Cardiac septum (tissue), 1 donor: Measurements from ENCODE around the gene PLSCR5. TPM values are rescaled to one million over a fixed set of nuclear protein-coding genes. Genes with fewer than 3 reads are reported as not detected.

Experiments used
- DNase-seq: peaks from one replicate; pipeline ENCODE4 v3.0.0-alpha.2; 2020; ENCODE audit warnings: low spot score
- intact Hi-C: fragments of 100-400 bp; cut with DNase I; formaldehyde crosslinking; loops from one replicate; pipeline ENCODE4 v1.14.0; 2022
- long read RNA-seq: library from polyadenylated mRNA; unstranded; transcript quantifications from one replicate; pipeline ENCODE4 v2.0.0, GENCODE V29; 2021
- total RNA-seq: library from RNA; stranded (reverse); fragmentation: NEBNext Ultra II Directional; extraction: Animal tissue kit (Norgen Biotek cat#: 25700); gene quantifications from one replicate; pipeline ENCODE4 v1.2.1, GENCODE V29; 2021
- donor health status: DM: no; HTN: no; CAD: no.

Gene PLSCR5, protein sequence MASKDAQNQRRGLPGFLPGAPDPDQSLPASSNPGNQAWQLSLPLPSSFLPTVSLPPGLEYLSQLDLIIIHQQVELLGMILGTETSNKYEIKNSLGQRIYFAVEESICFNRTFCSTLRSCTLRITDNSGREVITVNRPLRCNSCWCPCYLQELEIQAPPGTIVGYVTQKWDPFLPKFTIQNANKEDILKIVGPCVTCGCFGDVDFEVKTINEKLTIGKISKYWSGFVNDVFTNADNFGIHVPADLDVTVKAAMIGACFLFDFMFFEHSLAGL
- not detected for total RNA-seq
- long read RNA-seq = 0 reads

DNA sequence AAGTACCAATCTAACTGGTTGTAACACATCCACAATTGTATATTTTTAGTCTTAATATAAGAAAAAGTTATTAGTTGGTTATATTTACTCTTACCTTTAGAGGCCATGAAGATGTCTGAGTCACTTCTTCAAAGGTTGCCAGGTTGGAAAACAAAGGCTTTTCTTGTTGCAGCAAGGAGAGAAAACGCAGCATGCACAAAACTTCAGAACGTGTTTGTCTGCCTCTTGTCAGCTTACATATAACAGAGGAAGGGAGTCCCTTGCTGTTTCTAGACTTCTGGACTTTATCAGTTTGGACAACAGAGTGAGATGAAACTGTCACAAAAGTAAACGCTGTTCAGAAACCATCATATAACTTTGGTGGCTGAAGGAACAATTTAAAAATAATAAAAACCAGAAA, at the start of gene PLSCR5:
Gene PLSCR5, minus strand, starts transcription at position 241 of the 400 bp plus-strand sequence. Its CDS starts 134 bp downstream, at position 107.
- intact Hi-C loops = no loop called here
- DNase-seq = no peak

DNA sequence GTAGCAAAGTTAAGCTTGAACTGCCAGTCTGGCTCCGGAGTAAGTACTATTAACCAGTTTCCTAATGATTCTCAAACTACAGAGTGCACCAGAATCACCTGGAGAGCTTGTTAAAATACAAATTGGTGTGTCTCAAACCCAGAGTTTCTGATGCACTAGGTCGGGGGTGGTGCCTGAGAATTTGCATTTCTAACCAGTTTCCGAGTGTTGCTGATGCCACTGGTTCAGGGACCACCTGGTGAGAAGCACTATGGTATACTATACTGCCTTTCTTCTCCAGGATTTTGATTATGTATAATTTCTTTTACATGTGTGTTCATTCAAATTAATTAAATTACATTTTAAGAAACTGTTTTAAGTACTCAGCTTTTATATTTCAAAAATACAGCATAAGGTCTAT, 48.8 kb upstream of the PLSCR5 start:
- DNase-seq = no peak
- intact Hi-C loops = no loop called here

DNA sequence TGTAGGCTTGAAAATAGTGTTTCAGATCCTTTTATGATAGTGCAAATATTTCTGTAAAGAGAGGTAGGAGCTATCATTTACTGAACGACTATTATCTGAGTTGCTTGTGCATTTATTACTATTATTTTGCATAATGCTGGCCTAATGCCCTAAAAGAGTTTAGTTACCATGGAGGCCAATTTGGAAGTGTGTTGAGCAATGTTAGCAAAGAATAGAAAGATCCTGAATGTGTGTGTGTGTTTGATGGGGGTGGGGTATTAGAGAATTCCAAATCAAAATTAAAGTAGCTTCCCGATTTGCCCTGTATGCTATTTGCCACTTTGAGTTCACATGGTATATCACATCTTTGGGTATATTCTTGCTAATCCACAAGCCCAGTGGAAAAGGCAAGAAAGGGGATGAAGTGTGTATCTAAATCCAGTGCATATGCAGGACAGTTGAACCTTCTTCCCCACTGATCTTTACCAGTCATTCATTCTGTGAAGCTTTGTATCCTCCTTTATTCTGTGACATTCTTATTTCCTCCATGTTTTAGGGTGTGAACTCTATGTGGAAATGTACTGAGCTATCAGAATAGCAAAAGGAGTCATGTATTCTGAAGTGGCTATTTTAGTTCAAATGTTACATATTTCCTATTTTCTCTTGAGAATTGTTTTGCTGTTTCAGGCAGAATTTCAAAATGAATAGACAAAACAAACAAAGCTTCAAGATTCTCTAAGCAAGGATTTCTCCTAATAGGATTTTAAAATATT, 45.7 kb upstream of the PLSCR5 start:
- no peak for DNase-seq
- intact Hi-C loops = no loop called here

DNA sequence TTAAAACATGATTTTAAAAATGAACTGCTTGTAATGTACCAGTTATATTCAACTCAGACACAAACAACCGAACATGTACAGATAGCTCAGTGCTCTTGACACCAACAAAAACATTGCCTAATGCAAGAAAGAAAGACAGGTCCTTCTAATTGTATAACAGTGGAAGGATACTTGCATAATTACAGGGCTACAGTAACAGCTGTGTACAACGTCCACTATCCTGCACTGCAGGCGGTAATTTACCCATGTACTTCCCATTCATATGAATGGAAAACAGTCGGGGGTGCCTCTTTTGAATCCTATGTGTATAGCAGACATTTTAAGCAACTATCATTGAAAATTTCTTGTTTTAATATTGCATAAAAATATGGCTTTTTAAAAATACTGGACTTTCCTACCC, 41.1 kb upstream of the PLSCR5 start:
- intact Hi-C loops = no loop called here
- DNase-seq = no peak

DNA sequence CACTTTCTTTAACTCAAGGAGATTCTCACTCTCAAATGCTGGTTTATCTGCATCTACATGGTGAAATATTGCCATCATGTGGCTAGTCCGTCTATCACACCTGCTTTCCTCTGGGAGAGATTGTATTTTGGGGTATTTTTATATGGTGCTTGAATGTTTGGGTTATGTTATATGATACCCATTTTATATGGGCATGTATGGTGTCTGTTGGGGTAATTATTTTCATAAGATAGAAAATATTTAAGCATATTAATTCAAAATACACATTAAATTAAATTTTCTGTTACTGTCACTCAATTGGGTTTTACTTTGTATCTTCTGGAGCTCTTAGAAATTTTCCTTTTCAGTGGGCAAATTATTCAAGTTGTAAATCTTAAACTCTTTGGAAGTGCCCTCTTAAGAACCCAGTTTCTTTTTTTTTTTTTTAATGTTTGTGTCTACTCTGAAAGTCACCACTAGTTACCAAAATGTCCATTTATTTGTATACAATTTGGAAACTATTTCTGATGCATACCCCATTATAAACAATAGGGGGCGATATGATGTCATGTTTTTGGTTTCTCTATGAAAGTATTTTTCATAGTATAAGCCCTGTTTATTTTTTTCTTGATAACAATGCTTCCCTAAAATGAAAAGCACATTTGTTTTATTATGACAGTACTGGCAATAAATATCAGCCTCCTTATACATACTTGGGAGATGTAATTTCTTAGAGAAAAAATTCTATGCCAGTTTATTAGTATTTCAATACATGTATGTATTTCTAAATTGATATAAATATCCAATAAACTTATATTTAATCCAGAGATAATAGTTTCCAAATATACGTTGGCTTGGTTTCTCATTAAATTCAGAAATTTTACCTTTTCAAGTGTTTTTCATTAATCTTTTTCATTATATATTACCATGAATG, 36.1 kb upstream of the PLSCR5 start:
- intact Hi-C loops = no loop called here
- DNase-seq = no peak

DNA sequence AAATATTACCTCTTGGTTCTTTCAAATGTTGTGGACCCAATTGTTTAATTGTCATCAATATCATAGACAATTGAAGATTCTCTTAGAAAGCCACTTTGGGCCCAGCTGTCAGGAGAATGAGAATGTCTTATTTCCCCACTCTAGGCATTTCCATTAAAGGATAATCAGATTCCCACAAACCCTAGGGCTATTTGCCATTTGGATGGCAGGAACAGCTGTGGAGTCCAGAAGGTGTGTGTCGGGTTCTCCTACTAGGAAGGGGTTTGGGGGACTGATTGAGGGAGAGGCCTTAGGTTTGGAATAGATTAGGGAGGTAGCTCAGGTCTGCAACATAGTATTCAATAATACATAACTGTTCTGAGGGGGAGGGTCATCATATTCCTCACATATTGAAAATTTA, 35.2 kb upstream of the PLSCR5 start:
- intact Hi-C loops = no loop called here
- DNase-seq = no peak

DNA sequence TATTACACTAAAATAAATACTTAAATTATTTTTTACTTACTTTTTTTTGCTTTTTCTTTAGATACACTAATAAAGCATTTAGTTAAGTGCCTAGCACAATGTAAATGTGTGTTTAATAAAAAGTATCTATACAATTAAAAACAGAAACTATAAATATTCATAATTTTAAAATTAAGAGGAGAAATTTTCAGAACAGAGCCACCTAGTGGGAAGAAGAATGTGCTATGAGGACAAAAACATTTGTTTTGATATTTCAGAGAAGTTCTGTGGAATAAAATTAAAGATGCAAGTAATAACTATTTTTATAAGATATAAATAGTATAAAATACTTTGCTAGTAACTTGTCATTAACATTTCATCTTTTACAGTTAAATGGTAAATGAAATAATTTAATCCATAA, 33.6 kb upstream of the PLSCR5 start:
- intact Hi-C loops = no loop called here
- DNase-seq = no peak

DNA sequence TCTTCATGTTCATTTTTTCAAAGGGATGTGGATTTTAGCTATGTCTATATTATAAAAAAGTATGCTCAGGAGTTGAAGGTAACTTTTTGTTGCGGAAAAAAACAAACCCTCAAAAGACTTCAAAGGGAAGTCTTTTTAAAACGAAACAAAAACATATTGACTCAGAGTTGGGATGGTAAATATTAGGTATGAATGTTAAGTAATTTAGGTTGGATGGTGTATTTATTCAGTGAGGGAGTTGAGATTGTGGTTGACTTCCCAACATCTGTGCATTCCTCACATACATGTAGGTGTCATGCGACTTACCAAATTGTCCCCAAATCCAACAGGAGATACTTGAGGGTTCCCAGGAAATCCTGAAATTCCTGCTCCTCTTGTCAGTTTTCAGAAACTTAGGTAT, 32.7 kb upstream of the PLSCR5 start:
- intact Hi-C loops = no loop called here
- no peak for DNase-seq

DNA sequence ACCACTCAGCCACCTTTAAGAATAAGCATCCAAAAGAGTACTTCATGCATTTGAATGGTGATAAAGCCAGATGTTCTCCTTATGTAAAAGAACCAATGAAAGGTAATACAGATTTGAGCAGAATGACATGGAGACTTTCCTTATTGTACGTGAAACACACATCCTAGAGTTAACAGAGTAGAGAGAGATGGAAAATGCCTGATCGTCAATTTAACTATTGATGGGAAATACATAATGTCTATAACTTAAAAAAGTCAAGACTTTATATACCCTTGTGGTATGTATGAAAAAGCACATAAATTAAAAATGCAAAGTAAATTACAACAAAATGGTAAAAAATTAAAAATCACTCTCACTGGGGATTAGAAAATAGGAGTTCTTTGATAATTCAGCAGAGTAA, 31.7 kb upstream of the PLSCR5 start:
- intact Hi-C loops = no loop called here
- DNase-seq = no peak

DNA sequence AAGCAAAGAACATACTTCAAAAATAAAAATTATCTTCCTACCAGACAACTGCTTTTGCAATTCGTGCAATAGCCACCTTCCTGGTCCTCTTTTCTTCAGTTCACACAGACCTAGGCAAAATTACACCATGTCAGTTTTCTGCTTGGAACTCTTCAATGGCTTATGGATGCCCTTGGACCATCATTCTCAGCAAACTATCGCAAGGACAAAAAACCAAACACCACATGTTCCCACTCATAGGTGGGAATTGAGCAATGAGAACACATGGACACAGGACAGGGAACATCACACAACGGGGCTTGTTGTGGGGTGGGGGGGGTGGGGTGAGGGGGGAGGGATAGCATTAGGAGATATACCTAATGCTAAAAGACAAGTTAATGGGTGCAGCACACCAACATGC, 29.2 kb upstream of the PLSCR5 start:
- DNase-seq = no peak
- intact Hi-C loops = no loop called here

DNA sequence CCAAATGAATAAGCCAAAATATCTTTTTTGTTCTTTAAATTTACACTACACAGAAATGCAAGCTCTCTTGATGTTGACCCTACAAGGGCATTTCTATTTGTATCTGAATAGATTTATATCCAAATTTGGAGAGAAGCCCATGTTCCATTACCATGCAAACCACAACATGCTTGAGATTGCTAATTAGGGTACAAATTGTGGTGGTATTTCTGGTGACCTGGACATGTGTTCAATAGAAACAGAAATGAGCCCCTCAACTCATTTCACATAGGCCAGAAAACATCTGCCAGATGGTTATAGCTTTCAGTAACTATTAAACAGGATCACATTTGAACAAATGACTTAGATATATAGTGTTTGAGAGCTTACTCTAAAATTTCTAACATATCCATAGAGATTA, 23.5 kb upstream of the PLSCR5 start:
- intact Hi-C loops = no loop called here

DNA sequence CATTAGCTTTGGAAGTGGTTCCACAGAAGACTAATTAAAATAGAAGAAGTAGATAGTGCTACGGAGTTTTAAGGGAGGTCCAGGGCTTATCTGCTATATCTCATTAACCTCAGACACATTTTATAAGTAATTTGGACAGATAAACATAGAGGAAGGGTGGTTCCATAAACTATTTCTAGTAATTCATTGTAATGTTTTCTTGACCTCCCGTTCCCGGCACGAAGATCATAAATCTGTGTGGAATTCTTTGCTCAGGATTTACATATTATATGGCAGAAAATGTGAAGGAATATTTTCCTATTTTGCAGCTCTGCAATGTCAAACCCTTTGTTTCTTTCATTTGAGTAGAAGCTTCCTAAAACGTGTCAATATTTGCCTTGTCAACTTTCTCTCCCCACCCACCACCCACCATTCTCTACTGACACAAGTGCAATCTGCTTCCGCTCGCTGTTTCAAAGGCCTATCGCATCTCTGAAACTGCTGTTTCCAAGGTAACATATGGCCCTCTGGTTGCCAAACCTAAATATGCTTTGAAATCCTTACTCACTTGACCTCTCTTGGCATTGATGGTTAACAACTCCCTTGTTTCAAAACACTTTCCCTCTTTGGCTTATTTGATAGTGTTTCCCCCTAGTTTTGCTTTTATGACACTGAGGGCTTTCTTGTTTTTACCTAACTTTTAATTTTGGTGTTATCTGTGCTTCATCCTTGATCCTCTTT, 21.4 kb upstream of the PLSCR5 start:
- intact Hi-C loops = no loop called here
- DNase-seq = no peak

More for the DNA sequence above, 23.5 kb upstream of the PLSCR5 start:
- DNase-seq = no peak

DNA sequence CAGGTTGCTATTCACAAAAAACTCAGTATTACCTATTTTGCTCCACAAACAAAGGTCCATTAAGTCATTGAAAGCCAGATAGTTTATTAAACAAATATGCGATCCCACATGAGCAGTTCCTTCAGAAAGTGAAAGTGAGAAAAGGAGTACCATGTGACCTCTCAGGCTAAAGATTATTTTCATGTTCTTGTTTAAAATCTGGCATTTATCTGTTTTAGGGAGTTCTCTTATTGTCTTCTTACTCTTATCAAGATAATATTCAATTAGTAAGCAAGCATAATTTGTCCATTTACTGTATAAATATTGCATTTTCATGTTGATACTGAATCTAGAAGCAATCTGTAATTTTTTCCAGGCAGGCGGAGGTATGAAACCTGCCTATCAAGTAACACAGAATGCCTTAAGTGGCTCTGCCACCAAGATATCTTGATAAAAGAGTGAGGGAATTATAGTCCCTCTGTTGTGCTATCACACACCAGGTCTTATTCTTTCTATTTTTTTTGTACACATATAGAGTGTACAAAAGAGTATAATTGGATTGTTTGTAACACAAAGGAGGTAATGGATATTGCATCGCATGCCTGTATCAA, 20.1 kb upstream of the PLSCR5 start:
- intact Hi-C loops = no loop called here
- DNase-seq = no peak

DNA sequence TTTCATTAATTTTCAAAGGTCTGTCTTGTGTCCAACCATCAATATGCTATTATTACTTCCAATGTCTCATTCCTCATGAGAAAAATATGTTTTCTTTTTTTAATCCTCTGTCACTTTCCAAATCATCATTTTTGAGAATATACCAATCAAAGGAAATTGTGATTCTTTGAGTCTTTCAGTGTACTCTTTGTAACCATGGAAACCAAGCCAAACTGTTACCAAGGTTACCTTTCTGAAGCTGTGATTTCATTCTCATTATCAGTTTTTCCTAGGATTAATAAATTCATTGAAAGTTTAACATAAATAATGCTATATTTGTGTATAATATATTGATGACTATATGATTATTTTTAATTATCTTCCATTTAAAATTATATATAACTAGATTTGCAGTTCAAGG, 16.6 kb upstream of the PLSCR5 start:
- DNase-seq = no peak
- intact Hi-C loops = no loop called here

DNA sequence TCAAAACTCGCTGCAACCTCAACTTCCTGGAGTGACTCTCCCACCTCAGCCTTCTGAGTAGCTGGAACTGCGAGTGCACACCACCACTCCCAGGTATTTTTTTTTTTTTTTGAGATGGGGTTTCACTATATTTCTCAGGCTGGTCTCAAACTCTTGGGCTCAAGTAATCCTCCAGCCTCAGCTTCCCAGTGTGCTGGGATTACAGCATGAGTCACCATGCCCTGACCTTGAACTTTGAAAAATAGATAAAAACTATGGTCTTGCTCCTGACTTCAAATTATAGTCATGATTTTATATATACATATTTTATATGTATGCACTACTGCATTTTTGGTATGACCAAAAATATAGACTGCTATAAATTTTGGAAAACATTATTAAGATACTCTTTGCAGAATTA, 6.9 kb upstream of the PLSCR5 start:
- DNase-seq = no peak
- intact Hi-C loops = no loop called here

DNA sequence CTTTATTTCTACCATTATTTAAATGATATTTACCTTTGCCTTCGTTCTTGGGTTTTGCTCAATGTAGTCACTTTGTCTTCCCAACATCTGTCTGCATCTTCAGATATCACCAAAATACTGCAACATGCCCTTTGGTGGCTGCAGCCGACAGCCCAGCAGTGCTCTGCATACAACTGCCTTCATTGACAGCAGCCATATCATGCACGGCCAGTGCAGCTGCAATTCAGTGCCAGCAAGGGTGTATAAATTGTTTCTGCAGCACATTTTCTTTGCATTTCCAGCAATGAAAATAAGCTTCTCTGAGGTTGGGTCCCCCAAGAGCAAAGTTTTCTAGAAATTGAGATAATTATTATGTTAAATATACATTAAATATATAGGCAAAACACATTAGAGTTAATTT, 6.0 kb upstream of the PLSCR5 start:
- no peak for DNase-seq
- intact Hi-C loops = no loop called here

DNA sequence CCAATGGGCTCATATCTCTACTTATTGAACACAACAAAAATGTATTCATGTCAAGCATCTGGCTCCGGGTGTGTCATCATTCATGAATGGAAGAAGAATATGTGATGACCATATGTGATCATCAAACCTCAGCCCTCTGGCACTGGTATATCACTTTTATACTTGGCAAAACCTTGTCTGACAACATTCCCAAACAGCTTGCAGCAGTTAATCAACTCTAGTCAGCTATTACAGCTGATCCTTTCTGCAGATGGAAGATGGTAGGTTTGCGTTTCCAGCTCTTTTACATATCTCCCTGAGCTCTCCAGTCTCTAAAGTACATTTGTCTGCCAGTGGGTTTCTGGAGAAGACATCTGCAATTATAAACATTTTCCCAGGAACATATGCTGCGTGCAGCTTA, 6.6 kb downstream of the PLSCR5 start:
- intact Hi-C loops = no loop called here
- DNase-seq = no peak

DNA sequence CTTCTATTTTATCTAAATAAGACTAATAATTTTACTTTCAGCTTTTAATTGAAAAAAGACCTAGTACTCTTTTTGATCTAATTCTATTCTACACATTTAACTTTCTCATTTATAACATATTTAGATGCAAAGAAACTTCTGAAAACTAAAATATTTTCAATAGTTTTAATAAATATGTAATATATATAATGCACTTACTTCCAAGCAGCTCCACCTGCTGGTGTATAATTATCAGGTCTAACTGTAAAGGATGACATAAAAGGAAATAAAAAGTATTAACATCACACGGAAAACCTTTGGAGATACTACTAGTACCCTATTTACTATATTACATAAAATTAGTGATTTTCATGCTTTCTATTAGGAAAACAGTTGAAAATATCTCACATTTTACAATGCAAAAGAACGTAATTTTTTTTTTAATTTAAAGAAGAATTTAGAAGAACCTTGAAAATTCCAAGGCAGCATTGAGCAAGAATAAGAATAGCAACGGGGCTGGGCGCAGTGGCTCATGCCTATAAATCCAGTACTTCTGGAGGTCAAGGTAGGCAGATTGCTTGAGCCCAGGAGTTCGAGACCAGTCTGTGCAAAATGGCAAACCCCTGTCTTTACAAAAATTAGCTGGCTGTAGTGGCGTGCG, 10.2 kb downstream of the PLSCR5 start:
- intact Hi-C loops = no loop called here
- DNase-seq = no peak

DNA sequence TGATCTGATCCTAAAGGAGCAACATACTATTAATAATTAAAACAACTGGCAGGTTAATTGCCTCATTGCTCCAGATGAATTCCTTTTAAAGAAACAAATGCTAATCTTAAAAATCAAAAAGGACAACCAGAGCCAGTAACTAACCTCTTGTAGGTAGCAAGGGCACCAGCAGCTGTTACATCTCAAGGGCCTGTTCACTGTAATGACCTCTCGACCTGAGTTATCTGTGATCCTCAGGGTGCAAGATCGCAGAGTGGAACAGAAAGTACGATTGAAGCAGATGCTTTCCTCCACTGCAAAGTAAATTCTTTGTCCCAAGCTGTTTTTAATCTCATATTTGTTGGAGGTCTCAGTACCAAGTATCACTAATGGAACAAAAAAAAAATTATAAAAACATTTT, 11.4 kb downstream of the PLSCR5 start:
- intact Hi-C loops = no loop called here
- no peak for DNase-seq
